ENCODE measurements around the gene PALD1.

PALD1 gene

DNA sequence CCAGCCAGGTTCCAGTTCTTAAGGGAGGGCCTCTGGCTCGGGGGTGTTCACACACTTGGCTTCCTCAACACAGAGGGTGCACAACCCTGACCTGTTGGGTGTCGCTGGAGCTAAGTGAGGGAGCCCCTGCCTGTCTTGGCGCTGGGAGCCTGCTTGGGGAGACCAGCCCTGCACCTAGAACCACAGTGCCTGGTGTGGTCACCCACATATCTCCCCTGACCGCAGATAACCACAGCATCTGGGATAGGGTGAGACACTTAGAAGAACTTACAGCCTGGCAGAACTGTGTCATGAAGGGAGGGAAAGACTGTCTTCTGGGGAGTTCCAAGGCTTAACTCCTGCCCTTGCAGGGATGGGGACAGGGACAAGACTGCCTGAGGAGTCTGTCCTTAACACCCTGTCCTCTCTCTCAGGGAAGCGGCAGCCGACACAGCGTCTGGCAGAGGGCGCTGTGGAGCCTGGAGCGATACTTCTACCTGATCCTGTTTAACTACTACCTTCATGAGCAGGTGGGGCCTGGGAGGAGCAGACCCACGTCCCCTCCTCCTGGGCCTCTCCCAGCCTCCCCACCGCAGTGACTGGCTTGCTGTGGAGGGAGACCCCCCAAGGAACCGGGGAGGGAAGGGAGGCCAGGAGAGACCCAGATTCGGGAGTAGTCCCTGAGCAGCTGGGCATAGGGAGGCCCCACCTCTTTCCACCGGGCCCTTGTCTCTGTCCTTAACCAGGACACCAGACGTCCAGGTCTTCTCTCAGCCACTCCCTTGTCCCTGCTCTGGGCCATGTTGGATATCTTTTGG is 59.0 kb downstream of the PALD1 start:
- peak; percentile 5 for DNase-seq

- no peak for DNase-seq
Observed at GRCh38 chr10:70538195-70538520, 59.6 kb downstream of the PALD1 start.

- DNase-seq = no peak
Observed at GRCh38 chr10:70538731-70539338, 60.3 kb downstream of the PALD1 start.

- no peak for DNase-seq
Observed at GRCh38 chr10:70539471-70539870, 60.9 kb downstream of the PALD1 start.

GRCh38 chr10:70540089-70540788 is 61.7 kb downstream of the PALD1 start:
- no peak for DNase-seq

DNA sequence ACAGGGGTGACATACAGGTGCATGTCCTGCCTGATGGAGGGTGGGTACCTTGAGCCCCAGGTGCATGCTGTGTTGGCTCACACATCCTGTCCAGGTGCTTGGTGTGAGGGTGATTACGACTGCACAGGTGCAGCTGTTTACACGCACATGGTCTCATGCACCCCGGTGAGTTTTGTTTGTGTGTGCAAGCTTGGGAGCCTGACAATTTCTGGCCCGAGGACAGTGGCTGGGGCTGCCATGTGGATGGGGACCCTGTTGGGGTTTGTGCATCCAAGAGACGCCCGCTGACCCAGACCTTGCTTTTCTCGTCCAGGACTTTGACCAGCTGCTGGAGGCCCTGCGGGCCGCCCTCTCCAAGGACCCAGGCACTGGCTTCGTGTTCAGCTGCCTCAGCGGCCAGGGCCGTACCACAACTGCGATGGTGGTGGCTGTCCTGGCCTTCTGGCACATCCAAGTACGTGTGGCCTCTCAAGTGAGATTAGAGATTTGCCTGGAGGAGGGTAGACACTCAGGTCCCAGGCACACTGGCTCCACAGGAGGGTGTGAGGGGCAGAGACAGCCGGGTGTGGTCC is 62.3 kb downstream of the PALD1 start:
- DNase-seq = peak; percentile 68

DNA sequence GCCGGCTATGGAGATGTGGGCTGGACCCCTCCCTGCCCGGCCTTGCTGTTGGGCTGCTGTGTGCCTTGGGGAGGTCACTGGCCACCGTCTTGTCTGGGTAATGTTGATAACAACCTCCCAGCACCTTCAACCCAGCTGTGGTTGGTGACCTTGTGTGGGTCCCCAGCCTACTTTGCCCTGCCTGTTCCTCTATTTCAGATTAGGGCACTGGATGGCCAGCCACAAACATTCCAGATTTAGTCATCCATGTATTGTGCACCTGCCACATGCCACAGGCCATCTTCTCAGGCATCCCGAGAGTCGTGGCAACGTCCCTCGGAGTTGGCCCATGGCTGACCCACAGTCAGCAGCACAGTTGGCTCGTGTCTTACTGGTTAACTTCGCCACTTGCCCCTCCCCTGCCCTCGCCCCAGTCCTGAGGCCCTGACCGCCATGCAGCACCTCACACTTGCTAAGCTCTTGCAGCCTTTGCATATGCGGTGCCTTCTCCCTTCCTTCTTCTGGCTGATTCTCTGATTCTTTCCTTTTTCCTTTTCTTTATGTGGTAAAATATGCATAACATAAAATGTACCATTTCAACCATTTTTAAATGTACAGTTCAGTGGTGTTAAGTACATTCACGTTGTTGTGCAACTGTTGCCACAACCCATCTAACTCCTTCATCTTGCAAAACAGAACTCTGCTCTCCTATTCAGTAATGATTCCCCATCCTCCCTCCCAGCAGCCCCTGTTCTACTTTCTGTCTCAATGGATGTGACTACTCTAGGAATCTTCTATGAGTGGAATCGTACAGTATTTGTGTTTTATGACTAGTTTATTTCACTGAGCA is 63.4 kb downstream of the PALD1 start:
- no peak for DNase-seq

- no peak for DNase-seq
Observed at GRCh38 chr10:70542565-70542938, 64.0 kb downstream of the PALD1 start.

DNA sequence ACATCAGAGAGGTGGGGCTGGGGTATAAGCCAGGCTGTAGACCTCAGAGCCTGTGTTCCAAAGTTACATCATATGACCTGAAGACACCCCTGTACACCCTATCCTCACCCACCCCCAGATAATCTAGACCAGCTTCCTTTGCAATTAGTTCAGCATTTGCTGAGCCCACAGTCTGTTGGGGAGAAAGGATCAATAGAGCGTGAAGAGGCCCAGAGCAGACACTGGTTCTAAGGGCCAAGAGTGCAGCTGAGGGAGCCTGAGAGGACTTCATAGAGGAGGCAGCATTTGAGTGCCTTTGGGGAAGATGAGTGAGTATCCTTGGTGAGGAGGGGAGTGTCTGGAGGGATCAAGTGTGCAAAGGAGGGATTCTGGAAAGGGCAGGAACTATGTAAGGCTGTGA is 65.3 kb downstream of the PALD1 start:
- DNase-seq = no peak

DNA sequence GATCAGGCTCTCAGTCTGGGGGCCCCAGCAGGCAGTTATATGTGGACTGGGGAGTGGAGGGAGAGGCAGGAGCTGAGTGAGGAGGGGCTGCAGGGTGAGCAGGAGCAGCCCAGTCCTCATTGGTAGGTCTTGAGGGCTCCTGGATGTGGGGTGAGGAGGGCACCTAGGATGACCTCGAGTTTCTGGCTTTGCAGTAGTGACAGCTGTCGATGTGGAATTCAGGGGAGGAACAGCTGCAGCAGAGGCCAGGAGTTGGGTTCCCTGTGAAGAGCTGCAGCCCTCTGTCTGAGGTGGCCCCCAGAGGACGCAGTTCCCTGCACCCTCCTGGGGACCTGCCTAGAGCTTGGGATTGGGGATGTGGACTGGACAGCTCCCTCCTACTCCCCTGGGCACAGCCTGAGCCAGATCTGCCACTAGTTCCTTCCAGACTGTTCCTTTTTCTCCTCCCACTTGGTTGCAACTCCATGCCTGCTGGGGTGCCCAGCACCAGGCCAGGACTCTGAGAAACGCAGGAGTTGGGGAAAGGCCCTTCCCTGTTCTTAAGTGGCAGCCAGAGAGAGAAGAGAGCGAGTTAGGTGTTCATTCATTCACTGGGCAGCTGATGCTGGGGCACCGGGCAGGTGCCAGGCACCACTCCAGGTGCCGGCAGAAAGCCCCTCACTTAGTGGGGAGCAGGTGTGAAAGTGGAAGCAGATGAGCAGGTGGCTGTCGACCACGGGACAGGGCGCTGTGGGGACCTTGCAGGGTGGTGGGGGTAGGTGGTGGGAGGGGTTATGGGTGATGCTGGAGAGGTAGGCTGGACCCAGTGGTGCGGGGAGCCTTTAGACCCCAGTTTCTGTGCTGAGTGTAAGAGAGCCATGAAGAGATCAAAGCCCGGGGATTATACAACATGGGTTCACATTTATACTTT is 66.1 kb downstream of the PALD1 start:
- no peak for DNase-seq

DNA sequence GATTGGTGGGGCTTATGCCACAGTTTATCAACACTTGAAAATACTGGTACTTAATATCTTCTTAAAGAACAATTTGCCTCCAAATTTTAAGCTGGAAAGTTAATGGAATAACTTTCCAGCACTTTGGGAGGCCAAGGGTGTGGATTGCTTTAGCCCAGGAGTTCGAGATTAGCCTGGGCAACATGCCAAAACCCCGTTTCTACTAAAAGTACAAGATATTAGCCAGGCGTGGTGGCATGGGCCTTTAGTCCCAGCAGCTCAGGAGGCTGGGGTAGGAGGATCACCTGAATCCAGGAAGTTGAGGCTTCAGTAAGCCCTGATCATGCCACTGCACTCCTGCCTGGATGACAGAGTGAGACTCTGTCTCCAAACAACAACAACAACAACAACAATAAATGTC is 68.0 kb downstream of the PALD1 start:
- DNase-seq = no peak

DNA sequence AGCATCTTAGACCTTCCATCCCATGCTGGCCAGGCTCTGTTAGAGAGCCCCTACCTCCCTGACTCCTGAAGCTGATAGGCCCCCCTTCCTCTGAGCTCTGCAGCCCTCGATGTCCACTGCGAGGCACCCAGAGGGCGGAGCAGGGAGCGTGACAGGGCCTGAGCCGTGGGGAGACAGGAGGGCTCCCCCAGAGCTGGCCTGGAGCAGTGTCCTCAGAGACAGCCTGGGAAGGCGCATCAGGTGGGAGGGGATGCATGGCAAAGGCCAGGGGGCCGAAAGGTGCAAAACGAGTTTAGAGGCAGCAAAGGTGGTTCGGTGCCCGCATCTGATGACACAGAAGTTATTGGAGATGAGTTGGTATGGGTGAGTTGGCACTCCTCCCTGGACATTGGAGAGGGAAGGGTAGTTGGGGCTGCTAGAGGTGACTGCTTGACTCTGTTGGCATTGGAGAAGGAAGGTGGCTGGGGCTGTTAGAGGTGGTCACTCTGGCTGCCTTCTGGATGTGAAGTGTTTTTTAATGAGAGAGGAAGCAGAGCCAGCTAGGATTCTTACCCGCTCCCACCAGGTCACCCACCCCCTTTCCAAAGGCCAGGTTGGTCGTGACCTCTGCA is 70.9 kb downstream of the PALD1 start:
- no peak for DNase-seq

GRCh38 chr10:70549962-70550458 is 71.4 kb downstream of the PALD1 start:
- peak; percentile 27 for DNase-seq

DNA sequence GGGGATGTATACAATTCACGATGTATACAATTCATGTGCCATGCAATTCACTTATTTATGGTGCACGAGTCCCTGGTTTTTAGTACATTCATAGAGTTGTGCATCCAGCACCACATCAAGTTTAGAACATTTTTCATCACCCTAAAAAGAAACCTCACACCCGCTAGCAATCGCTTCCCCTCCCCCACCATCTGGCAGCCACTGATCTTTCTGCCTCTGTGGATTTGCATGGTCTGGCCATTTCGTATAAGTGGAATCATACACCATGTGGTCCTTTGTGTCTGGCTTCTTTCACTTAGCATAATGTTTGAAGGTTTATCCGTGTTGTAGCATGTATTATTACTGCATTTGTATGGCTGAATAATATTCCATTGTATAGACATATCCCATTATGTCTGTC is 71.9 kb downstream of the PALD1 start:
- no peak for DNase-seq

DNA sequence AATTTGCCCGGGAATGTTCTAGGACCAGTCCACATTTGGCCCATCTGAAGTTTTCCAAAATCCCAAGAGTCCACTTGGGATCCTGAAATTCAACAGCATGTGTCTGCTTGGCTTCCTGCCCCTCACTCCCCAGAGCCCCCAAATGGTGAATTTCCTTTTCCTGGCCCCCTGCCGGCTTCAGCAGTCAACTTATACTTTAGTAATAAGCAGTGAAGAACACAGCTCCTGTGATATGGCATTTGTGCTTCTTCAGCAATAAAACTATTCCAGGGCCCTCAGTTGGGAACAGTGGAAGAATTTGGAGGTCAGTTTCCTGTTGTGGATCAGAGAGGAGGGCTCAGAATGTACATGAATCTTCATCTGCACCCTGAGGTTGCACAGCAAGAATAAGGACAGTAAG is 72.9 kb downstream of the PALD1 start:
- DNase-seq = no peak

- no peak for DNase-seq
Observed at GRCh38 chr10:70551971-70552422, 73.4 kb downstream of the PALD1 start.

- no peak for DNase-seq
Observed at GRCh38 chr10:70552586-70552985, 74.0 kb downstream of the PALD1 start.

DNA sequence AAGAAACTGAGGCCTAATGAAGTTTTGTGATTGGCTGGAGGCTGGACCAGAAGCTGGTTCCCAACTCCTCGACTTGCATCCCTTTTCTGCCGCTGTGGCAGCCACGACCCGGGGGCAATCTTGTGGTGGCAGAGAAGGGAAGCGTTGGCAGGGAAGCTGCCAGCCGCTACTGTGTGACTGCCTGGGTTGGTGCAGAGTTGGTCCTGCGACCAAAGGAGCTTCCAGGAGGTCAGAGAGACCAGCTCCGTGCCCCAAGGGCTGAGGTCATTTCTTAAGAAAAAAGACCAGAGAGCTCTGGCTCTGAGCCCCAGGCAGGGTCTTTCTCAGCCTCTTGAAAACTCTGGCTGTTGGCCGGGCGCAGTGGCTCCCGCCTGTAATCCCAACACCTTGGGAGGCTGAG is 76.8 kb downstream of the PALD1 start:
- DNase-seq = no peak

DNA sequence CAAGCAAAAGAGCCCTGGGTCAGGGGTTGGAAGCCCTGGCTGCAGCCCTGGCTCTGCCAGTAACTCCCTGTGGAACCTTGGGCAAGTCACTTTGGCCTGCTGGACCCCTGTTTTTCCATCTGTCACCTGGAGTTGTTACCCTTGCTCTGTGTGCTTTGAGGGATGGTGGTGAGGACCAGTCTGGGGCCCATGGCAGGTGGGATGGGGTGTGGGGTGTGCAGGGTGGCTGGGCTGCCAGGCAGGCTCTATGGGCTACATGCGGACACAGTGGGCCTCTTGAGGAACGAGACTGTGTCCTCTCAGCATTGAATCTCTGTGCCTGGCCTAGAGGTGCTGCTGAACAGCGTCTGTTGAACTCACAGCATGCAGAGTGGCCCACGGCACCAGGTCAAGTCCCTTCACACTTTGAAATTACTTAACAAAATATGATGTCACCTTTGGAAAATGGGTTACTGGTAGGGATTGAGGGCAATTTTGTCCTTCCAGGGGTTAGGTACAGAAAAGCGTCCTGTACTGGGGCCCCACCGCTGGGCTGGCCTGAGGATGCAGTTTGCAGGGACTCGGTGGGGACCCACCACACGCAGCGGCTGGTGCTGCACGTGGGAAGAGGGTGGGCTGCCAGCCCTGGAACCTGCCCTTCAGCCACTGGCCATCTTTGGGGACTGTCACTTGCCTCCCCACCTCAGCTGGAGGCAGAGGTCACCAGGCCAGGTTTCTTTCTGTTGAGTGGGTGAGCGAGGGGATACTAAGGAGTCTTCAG is 78.7 kb downstream of the PALD1 start:
- DNase-seq = no peak

DNA sequence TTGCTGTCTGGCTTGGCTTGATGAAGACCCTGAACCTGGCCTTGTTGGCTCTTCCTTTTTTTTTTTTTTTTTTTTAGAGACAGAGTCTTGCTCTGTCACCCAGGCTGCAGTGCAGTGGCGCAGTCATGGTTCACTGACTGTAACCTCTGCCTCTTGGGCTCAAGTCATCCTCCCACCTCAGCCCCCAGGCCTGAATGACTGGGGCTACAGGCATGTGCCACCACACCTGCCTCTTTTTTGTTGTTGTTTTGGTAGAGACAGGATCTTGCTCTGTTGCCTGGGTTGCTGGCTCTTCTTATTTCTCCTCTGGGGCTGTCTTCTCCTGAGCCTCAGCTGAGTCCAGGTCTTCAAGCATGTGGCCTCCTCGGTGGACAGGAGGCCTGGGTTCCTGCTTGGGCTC is 79.3 kb downstream of the PALD1 start:
- DNase-seq = no peak

Measured in COR-L47 (cell line).